AG10803 (cell line): ENCODE data around the gene RPA3.

Experiments used
- DNase-seq: peaks from one replicate; pipeline ENCODE4 v3.0.0; 2010; ENCODE audit warnings: low read depth
- H3K4me3 ChIP-seq: 2 replicates; pipeline ENCODE4 v1.5.1; 2011; ENCODE audit warnings: mild to moderate bottlenecking, low read length, control low read depth
- CTCF ChIP-seq: conservative IDR thresholded peaks from 2 replicates; pipeline ENCODE4 v1.5.1; 2011; ENCODE audit warnings: mild to moderate bottlenecking, low read length, control low read depth, inconsistent platforms

The RPA3 gene

GRCh38 chr7:7630626-7631329 is 87.6 kb downstream of the RPA3 start:
- no peak for DNase-seq
- H3K4me3 ChIP-seq, result no peak overlapping the region
- no peak for TF ChIP-seq CTCF

GRCh38 chr7:7628476-7628875 is 89.9 kb downstream of the RPA3 start:
- H3K4me3 ChIP-seq, result no peak overlapping the region
- no peak for TF ChIP-seq CTCF
- no peak for DNase-seq

GRCh38 chr7:7620644-7621210 is 97.7 kb downstream of the RPA3 start:
- H3K4me3 ChIP-seq, result no peak overlapping the region
- DNase-seq, result no peak
- TF ChIP-seq CTCF, result no peak

- DNase-seq, result no peak
- TF ChIP-seq CTCF, result no peak
- H3K4me3 ChIP-seq, result no peak overlapping the region
Measured at GRCh38 chr7:7620236-7620635, 98.2 kb downstream of the RPA3 start.

GRCh38 chr7:7618410-7618809 is 100.0 kb downstream of the RPA3 start:
- H3K4me3 ChIP-seq, result no peak overlapping the region
- DNase-seq, result no peak
- no peak for TF ChIP-seq CTCF

- no peak for DNase-seq
- TF ChIP-seq CTCF, result no peak
- H3K4me3 ChIP-seq, result no peak overlapping the region
Measured at GRCh38 chr7:7617550-7617949, 100.9 kb downstream of the RPA3 start.

- no peak for DNase-seq
- TF ChIP-seq CTCF, result no peak
- no peak overlapping the region for H3K4me3 ChIP-seq
Measured at GRCh38 chr7:7614018-7614741, 104.2 kb downstream of the RPA3 start.
